NT2/D1 (cell line): ENCODE data around the gene PWWP2A.

ENCODE experiments used
- SUZ12 ChIP-seq: IDR thresholded peaks from 2 replicates; pipeline ENCODE4 v1.6.1; 2011; ENCODE audit not compliant: insufficient read length, insufficient read depth; ENCODE audit errors: extremely low read depth
- YY1 ChIP-seq: IDR thresholded peaks from 2 replicates; pipeline ENCODE4 v1.6.1; 2011; ENCODE audit not compliant: insufficient read length, insufficient read depth

DNA sequence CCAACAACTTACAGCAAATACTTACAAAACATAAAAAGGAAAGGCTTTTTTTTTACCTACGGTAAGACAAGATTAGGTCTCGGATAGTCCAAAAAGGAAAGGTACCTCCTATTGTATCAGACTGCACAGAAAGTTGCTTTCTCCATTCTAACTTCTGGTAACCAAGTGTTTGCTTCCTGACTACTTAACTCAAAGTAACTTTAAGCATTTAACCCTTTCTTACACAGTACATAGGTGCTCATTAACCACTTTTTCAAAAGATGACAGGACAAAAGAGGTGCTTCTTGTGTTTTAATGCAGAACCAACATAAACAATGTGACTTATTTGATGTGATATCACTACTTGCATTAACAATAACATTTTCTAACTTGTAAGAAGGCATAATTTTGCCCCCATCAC is 23.1 kb downstream of the PWWP2A start:
- TF ChIP-seq YY1 (no peak), SUZ12 (no peak)
